HG03457 (cell line): Measurements from ENCODE around the gene ADA.
"Not testable (repeated sequence)": the region's sequence is repeated elsewhere in the genome, so short reads cannot be mapped to it uniquely, and the experiment has no call there.

Source experiments
- ATAC-seq: cut with Tn5 transposase; IDR thresholded peaks from one replicate; pipeline ENCODE4 v1.9.1; 2021; ENCODE audit warnings: moderate number of reproducible peaks; ENCODE audit not compliant: unreplicated experiment

ADA gene

GRCh38 chr20:44678990-44679611, 27.6 kb upstream of the ADA start:
- no peak for ATAC-seq

GRCh38 chr20:44678242-44678641, 26.7 kb upstream of the ADA start:
- no peak for ATAC-seq

DNA sequence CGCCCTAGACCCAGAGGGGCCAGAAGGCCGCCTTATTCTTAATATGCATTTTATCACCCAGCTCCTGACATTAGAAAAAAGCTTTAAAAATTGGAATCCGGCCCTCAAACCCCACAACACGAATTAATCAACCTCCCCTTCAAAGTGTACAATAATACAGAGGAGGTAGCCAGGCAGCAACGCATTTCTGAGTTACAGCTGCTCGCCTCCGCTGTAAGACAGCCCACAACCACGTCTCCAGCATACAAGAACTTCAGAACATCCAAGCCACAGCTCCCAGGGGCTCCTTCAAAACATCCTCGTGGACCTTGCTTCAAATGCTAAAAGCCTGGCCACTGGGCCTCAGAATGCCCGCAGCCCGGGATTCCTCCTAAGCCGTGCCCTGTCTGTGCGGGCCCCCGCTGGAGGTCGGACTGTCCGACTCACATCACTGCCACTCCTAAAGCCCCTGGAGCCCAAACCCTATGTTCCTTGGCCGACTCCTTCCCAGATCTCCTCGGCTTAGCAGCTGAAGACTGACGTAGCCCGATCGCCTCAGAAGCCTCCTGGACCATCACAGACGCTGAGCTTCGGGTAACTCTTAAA, 20.9 kb upstream of the ADA start:
- ATAC-seq = not testable (repeated sequence)

- ATAC-seq = not testable (repeated sequence)
Measured at GRCh38 chr20:44671541-44671940, 20.0 kb upstream of the ADA start.

DNA sequence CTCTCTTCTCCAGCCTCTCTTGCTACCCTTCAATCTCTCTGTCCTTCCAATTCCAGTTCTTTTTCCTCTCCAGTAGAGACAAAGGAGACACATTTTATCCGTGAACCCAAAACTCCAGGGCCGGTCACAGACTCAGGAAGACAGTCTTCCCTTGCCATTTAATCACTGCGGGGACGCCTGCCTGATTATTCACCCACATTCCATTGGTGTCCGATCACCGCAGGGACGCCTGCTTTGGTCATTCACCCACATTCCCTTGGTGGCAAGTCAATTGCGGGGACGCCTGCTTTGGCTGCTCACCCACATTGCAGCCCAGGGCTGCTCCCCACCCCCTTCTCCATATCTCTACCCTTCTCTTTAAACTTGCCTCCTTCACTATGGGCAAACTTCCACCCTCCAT, 19.4 kb upstream of the ADA start:
- ATAC-seq = not testable (repeated sequence)

DNA sequence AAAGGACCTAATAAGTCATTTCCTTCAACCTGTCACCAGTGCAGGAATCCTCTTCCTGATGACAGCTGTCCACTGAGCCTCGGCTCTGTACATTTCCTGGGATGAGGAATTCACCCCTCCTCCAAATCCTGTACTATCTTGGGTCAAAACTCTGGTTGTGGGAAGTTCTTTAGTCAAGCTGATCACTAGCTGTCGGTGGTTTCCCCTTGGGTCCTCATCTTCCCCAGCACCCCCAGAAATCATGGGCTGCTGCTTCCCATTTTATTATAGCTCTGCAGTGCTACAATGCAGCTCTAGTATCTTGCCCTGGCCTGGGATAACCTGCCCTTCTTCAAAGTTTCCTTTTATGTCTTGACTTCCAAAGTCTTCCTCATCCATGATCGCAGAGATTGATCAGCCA, 14.6 kb upstream of the ADA start:
- no peak for ATAC-seq

DNA sequence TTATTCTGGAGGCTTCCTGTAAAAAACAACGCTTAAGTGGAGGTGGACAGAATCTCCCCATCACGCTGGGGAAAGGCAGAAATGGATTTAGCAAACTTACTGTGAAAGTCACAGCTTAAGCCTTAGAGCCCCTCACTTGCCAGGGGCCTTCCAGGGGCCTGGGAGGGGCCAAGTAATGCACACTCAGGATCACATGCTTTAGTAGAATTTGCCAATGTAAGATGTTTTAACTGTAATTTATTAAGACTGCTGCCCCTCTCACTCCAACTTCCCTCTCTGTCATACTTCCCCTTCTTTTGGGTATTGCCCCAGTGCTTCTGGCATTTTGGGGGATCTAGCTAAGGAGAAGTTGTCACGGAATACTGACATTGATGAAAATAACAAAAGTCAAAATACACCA, 12.6 kb upstream of the ADA start:
- ATAC-seq = no peak

- ATAC-seq = no peak
Measured at GRCh38 chr20:44662261-44662660, 10.8 kb upstream of the ADA start.

DNA sequence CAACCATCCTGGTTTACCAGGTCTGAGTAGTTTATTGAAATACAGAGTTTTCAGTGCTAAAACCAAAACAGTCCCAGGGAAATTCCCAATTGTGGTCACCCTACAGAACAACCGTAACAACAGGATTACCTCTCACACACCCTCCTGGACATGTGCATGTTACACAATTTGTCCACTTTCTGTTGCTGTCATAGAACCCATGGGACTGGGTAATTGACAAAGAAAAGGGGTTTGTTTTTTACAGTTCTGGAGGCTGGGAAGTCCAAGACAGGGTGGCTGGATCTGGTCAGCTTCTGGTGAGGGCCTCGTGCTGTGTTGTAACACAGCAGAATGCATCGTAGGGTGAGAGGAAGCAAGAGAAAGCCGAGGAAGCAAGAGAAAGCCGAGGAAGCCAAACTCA, 9.1 kb upstream of the ADA start:
- no peak for ATAC-seq

GRCh38 chr20:44659931-44660330, 8.4 kb upstream of the ADA start:
- no peak for ATAC-seq

GRCh38 chr20:44658810-44659209, 7.3 kb upstream of the ADA start:
- ATAC-seq = no peak

DNA sequence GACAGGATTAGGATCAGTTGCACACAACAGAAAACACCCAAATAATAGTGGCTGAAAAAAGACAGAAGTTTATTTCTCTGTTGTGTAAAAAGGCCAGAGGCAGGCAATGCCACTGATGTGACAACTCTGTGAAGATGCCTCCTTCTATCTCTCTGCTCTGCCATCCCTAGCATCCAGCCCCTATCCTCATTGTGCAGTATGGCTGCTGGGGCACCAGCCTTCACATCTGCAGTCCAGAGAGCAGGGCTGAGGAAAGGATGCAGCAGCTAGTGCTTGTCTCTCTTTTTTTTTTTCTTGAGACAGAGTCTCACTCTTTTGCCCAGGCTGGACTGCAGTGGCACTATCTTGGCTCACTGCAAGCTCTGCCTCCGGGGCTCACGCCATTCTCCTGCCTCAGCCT, 6.4 kb upstream of the ADA start:
- no peak for ATAC-seq

GRCh38 chr20:44656448-44656847, 4.9 kb upstream of the ADA start:
- ATAC-seq = no peak

GRCh38 chr20:44654210-44654609, 2.7 kb upstream of the ADA start:
- not testable (repeated sequence) for ATAC-seq

DNA sequence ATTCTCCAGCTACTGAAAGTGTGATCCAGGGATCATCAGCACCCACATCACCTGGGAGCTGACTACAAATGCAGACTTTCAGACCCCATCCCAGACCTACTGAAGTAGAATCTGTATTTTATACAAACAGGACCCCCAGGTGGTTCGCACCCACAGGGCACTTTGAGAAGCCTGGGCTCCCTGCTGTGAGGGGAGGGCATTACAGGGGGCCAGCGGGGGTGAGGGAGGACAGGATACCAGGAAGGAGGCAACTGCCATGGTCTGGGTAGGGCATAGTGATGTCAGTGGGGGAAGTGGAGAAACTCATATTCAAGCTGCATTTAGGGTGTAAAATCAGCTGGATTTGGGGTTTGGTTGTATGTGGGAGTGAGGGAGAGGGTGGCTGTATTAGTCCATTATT, 2.0 kb upstream of the ADA start:
- no peak for ATAC-seq

DNA sequence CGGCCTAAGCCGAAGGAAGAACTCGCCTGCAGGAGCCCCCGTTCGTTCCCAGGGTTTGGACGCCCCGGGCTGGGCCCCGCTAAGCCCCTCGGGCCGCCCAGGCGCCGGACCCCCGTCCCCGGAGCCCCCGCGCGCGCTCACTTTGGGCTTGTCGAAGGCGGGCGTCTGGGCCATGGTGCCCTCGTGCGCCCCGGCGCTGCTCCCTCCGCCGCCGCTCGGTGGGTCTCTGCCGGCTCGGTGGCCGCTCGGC, 140 bp downstream of the ADA start:
- no peak for ATAC-seq

DNA sequence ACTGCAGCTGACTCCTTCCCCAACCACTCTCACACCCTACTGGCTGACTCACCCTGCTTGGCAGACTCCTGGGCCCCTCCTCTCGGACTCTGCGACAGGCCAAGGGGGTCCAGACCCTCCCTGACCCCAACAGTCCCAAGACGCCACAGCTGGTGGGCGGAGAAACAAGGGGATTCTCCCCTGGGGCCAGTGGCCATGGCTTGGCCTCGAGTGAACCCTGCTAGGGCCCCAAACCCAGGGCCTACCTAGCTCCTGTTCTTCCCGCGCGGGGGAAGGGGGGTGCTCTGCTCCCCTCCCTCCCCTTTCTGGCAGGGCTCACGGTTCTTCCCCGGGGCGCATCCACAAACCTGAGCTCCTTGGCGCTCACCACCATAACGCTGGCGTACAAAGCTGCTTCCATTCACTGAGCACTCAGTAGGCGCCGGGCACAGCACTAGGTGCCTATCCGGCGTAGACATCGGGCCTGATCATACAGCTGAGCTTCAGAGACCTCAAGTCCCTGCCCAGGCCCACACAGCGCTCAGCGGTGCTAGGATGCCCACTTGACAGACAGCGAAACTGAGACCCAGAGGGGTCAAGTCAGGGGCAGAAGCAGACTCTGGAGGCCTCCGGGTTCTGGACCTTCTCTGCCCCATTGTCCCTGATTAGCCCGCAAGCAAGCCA, 597 bp downstream of the ADA start:
- ATAC-seq = no peak

- no peak for ATAC-seq
Measured at GRCh38 chr20:44649976-44650375, 1.5 kb downstream of the ADA start.

DNA sequence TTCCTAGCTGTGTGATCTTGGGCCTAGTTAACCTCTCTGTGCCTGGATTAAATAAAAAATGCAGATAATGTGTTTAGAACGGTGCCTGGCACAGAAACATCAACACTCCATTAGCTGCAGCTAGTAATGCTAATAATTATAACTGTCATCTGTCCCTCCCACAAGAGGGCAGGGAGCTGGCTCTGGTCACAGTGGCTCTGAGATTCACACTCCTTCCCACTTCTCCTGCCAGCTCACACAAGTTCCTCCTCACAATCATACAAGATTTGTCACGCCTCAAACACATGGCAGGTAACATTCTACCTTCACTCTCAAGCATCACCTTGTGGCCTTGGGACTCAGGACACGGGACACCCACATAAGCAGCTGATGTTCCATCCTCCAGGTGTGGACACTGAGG, 2.4 kb downstream of the ADA start:
- no peak for ATAC-seq

GRCh38 chr20:44648579-44648978, 2.9 kb downstream of the ADA start:
- no peak for ATAC-seq

DNA sequence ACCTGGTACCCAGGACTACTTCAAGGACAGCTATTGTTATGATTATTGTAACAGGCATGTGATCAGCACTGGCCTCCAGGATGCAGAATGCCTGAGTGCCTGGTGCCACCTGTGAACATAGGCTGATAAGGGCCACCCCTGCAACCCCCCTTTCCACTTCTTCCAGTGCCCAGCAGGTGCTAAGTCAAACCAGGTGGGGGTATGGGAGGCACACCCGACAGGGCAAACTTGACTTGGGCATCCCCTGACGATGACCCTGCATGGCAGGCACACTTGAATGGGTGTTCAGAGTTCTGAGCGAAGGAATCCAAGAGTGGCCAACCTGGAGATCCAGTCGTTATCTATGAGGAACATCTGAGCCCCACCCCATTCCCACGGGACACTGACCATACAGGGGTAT, 3.4 kb downstream of the ADA start:
- ATAC-seq = no peak

- ATAC-seq = no peak
Measured at GRCh38 chr20:44646641-44647274, 4.7 kb downstream of the ADA start.
